ENCODE data around the gene SNF8. TPM values are rescaled to one million over a fixed set of nuclear protein-coding genes. Genes with fewer than 3 reads are reported as not detected.
A peak's percentile ranks its signal among the peaks of the same experiment; 100 is the strongest.

Gene SNF8, protein sequence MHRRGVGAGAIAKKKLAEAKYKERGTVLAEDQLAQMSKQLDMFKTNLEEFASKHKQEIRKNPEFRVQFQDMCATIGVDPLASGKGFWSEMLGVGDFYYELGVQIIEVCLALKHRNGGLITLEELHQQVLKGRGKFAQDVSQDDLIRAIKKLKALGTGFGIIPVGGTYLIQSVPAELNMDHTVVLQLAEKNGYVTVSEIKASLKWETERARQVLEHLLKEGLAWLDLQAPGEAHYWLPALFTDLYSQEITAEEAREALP
- total RNA-seq = 100 to 1,000 TPM in 1 of 4 donors, 10 to 100 TPM in 3; 64.9 to 150 (median 96.5) TPM

DNA sequence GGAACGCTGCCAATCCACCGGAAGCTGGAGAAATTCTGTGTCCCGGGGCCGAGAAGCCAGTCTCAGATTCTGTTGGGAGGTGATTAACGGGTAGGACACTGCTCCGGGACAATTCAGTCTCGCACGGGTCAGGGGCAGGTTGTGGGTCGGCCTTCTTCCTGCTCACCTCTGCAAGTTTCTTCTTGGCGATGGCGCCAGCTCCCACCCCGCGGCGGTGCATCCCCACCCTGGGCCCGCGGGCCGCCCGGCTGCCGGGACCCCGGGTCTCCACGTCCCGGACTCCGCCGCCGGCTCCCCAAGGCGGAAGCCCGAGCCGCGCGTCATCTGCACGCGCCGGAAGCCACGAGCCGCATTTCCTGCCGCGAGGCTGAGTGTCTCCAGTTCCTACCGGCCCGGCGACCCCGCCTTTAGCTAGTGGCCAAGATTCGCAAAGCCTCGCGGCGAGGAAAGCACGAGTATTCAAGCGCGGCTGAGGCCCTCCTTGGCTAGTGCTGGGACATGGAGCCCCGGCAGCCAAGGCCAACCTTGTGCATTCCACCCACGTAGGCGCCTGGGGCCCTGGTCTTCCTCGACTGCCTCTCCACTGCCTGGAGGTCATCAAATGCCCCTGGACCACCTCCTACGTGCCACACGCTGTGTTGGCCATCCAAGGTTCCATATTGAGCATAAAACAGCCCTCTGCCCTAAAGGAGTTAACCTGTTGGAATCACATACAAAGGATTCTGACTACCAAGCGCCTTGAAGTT is at the start of gene SNF8:
Gene SNF8 (minus strand): TSS at position 328 of the 746 bp plus-strand sequence. CDS start 108 bp downstream, at position 220.
- intact Hi-C loops (cut with DNase I) = loop anchor here (10.0 kb wide), 1 partner anchor 90 kb away; no protein-coding TSS in a partner anchor
- Histone ChIP-seq H3K27ac (peak within 1 kb of the TSS; percentile 75 to 80 (median 78)), H3K9me3 (no peaks in the 10 kb centered on the region), H3K4me3 (replicated peaks in 1 of 3) (peak within 1 kb of the TSS; percentile 27 to 61 (median 54)), H3K36me3 (peaks cover 0 to 4% of the 10 kb centered on the region in 2 donors), H3K27me3 (no peaks in the 10 kb centered on the region), H3K4me1 (peaks cover 11 to 13% of the 10 kb centered on the region in 2 donors)
- peak; percentile 90 to 94 for DNase-seq
- 4 to 8% methylated on average over 13 to 34 of the region's 55 CpGs for WGBS, 2 donors
- TF ChIP-seq, protein P1, sequence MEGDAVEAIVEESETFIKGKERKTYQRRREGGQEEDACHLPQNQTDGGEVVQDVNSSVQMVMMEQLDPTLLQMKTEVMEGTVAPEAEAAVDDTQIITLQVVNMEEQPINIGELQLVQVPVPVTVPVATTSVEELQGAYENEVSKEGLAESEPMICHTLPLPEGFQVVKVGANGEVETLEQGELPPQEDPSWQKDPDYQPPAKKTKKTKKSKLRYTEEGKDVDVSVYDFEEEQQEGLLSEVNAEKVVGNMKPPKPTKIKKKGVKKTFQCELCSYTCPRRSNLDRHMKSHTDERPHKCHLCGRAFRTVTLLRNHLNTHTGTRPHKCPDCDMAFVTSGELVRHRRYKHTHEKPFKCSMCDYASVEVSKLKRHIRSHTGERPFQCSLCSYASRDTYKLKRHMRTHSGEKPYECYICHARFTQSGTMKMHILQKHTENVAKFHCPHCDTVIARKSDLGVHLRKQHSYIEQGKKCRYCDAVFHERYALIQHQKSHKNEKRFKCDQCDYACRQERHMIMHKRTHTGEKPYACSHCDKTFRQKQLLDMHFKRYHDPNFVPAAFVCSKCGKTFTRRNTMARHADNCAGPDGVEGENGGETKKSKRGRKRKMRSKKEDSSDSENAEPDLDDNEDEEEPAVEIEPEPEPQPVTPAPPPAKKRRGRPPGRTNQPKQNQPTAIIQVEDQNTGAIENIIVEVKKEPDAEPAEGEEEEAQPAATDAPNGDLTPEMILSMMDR (IDR thresholded peaks at IDR 0.05) = no peak
- TF ChIP-seq POLR2A (IDR thresholded peaks at IDR 0.05) = peak in 1 of 2 donors; percentile 74

DNA sequence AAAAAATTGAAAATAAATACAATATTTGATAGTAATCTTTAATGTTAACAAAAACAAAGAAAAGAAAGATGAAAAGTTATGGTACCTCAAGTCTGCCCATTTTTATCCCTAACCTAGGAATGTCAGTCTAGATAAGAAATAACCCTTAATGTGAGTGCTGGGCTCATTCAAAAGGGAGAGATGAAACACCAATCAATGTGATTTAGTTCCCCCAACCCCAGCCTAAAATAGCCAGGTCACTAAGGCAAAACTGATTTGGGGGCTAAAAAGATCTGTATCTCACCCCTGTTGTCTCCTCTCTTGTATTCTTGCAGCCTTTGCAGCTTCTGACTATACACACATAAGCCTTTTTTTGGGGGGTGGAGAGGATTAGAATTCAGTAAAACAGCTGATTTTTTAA is 49.3 kb upstream of the SNF8 start:
- H3K9me3 ChIP-seq = no peaks in the 10 kb centered on the region
- H3K27ac ChIP-seq = no peak overlapping the region
- TF ChIP-seq, protein P1 (IDR thresholded peaks at IDR 0.05) = no peak
- no peak for TF ChIP-seq POLR2A (IDR thresholded peaks at IDR 0.05)
- no peak overlapping the region for H3K4me3 ChIP-seq (replicated peaks in 1 of 3)
- H3K27me3 ChIP-seq = peaks cover 69% of the 10 kb centered on the region
- DNase-seq = no peak
- no peaks in the 10 kb centered on the region for H3K36me3 ChIP-seq
- peaks cover 9 to 28% of the 10 kb centered on the region in 2 donors for H3K4me1 ChIP-seq
- intact Hi-C loops (cut with DNase I) = loop anchor here (10.0 kb wide), 2 partner anchors 259 to 399 kb away; partner anchors contain the start of genes HOXB3 and HOXB5

- Histone ChIP-seq H3K27ac (no peak overlapping the region), H3K4me1 (peaks cover 9 to 26% of the 10 kb centered on the region in 2 donors), H3K4me3 (replicated peaks in 1 of 3) (no peak overlapping the region), H3K27me3 (peaks cover 64% of the 10 kb centered on the region), H3K36me3 (no peaks in the 10 kb centered on the region), H3K9me3 (no peaks in the 10 kb centered on the region)
- DNase-seq = no peak
- TF ChIP-seq, protein P1 (IDR thresholded peaks at IDR 0.05) = no peak
- no peak for TF ChIP-seq POLR2A (IDR thresholded peaks at IDR 0.05)
- intact Hi-C loops (cut with DNase I) = loop anchor here (10.0 kb wide), 2 partner anchors 259 to 399 kb away; partner anchors contain the start of genes HOXB3 and HOXB5
Measured at GRCh38 chr17:48993305-48993704, 48.7 kb upstream of the SNF8 start.

DNA sequence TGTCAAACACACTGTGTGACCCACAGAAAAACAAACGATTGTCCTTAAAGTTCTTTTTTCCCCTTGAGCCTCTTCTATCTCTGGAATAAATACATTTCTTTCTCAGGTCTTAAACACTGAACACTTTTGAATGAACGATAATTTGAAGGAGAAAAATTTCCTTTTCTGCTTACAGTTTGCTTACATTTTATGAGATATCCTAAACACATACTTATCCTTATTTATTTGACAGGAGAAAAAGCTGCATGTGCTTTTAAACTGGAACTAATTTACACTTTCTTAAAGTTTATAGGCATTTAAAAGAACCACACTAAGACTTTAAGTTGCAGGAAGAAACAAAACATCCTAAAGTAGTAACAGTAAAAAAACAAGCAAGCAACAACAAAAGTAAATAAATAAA is 47.8 kb upstream of the SNF8 start:
- H3K9me3 ChIP-seq = no peaks in the 10 kb centered on the region
- no peak overlapping the region for H3K27ac ChIP-seq
- H3K27me3 ChIP-seq = peaks cover 57% of the 10 kb centered on the region
- intact Hi-C loops (cut with DNase I) = loop anchor here (10.0 kb wide), 2 partner anchors 258 to 398 kb away; partner anchors contain the start of genes HOXB3 and HOXB5
- WGBS, 2 donors = 72 to 74% methylated on average over 2 of the region's 2 CpGs
- H3K4me3 ChIP-seq (replicated peaks in 1 of 3) = no peak overlapping the region
- DNase-seq = no peak
- H3K36me3 ChIP-seq = no peaks in the 10 kb centered on the region
- TF ChIP-seq POLR2A (IDR thresholded peaks at IDR 0.05) = no peak
- TF ChIP-seq, protein P1 (IDR thresholded peaks at IDR 0.05) = no peak
- H3K4me1 ChIP-seq = peaks cover 5 to 17% of the 10 kb centered on the region in 2 donors

Data from thyroid gland (tissue), 4 donors.